ENCODE results near the gene FETUB.
A peak's percentile ranks its signal among the peaks of the same experiment; 100 is the strongest.

- TF ChIP-seq, protein P1, sequence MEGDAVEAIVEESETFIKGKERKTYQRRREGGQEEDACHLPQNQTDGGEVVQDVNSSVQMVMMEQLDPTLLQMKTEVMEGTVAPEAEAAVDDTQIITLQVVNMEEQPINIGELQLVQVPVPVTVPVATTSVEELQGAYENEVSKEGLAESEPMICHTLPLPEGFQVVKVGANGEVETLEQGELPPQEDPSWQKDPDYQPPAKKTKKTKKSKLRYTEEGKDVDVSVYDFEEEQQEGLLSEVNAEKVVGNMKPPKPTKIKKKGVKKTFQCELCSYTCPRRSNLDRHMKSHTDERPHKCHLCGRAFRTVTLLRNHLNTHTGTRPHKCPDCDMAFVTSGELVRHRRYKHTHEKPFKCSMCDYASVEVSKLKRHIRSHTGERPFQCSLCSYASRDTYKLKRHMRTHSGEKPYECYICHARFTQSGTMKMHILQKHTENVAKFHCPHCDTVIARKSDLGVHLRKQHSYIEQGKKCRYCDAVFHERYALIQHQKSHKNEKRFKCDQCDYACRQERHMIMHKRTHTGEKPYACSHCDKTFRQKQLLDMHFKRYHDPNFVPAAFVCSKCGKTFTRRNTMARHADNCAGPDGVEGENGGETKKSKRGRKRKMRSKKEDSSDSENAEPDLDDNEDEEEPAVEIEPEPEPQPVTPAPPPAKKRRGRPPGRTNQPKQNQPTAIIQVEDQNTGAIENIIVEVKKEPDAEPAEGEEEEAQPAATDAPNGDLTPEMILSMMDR (IDR thresholded peaks at IDR 0.05; ENCODE audit: insufficient read depth, low read length): peak; percentile 98
- TF ChIP-seq POLR2AphosphoS5 (IDR thresholded peaks at IDR 0.05; ENCODE audit: low read depth): no peak
- no peak for TF ChIP-seq SPI1 (IDR thresholded peaks at IDR 0.05; ENCODE audit: borderline replicate concordance, low read depth)
- TF ChIP-seq REST (IDR thresholded peaks at IDR 0.05; ENCODE audit: insufficient replicate concordance, low read depth): no peak
- no peak for TF ChIP-seq GABPA (IDR thresholded peaks at IDR 0.05; ENCODE audit: low read depth)
These were observed 25.4 kb upstream of the FETUB start for GRCh38 chr3:186614597-186615483.
